Activated naive CD4-positive, alpha-beta T cell (primary cell): Measurements from ENCODE around the gene TEDC1.

ENCODE experiments used
- DNase-seq, 4 experiments: peaks; one replicate each; lab custom pipeline; 2025; lab: John Stamatoyannopoulos, UW

Gene TEDC1

DNA sequence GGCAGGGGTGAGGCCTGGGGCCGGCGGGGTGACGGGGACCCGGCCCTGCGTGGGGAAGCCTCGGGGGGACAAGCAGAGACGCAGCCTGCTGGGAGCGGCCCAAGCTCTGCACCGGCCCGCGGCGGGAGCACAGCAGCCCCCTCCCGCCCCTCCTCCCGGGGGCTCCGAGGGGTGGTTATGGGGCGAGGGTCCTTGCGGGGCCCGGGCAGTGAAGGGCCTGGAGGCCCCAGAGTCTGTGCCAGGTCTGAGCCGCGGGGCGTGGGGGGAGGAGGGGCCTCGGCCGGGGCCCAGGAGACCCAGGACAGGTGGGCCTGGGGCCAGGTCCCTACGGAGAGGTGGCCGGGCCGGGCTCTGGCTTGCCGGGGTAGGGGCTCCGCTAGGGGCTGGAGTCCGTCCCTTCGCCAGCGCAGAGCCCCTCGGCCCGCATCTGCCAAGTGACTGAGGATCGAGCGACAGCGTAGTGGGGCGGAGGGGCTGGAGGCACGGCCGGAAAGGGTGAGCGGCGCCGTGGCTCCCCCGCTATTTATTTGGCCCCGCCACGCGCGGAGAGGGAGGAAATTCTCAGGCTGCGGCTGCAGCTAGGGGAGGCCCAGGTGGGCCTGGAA, 35.8 kb downstream of the TEDC1 start:
- DNase-seq = no peak

DNA sequence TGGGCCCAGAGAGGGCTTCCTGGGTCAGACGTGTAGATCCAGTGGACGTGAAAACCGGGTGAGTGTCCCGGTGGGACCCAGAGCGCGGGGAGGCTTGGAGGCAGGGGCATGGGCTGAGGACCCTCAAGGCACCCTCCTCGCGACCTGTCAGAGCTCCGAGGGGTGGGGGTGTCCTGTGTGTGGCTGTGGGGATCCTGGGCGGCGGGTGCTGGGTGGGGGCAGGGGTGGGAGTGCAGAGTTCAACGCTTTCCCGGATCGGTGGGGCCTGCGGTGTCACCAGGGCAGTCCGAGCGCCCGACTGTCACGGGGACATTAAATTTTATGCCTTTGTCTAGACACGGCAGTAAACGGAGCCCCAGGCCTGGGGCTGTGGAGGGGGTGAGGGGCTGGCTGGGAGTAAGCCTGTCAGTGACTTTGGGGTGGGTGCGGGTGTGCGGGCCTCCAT, 36.4 kb downstream of the TEDC1 start:
- no peak for DNase-seq

DNA sequence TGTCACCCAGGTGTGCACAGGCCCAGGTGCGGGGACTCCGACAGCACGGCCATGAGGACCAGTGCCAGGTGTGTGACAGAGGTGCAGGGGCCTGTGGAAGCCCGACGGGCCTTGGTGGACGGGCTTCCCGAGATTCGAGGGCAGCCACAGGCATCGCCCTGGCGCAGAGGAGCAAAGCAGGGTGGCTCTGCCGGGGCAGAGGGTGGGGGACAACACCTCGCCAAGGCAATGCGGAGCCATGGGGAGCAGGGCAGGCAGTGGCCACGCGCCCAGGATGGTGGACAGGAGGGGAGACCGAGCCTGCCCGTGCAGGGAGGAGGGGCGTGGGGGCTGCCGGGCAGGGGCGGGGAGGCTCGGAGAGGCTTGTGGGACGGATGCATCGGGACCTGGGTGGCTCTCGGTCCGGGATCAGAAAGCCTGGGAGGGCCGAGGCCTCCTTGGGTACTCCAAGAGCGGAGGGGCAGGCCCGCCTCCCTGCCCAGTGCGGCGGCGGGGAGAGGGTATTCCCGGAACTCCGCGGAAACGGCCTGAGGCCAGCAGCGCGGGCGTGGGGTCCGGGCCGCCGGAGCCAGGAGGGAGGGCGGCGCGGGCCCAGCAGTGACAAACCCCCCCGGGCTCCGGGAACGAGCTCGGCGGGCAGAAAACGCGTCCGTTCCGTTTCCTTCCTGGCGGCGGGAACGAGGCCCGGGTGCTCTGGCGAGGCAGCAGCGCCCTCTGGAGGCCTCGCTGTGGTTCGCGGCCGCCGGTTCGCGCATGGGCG, 37.0 kb downstream of the TEDC1 start:
- peak; percentile 61 to 75 (median 71) for DNase-seq

DNA sequence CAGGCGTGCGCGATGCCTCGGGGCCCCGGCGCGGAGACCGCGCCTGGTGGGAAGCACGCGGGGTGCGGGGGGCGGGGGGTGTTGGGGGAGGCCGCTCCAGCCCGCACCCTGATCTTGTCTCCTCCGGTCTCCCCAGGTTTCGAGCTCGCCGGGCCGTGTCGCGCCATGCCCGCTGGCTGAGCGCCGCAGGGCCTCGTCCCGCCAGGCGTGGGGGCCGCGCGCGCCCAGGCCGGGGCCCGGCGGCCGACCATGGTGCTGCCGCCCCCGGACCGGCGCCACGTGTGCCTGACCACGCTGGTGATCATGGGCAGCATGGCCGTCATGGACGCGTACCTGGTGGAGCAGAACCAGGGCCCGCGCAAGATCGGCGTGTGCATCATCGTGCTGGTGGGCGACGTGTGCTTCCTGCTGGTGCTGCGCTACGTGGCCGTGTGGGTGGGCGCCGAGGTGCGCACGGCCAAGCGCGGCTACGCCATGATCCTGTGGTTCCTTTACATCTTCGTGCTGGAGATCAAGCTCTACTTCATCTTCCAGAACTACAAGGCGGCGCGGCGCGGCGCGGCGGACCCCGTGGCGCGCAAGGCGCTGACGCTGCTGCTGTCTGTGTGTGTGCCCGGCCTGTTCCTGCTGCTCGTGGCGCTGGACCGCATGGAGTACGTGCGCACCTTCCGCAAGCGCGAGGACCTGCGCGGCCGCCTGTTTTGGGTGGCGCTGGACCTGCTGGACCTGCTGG, 37.7 kb downstream of the TEDC1 start:
- DNase-seq = peak in 1 of 4 experiments; percentile 34

DNA sequence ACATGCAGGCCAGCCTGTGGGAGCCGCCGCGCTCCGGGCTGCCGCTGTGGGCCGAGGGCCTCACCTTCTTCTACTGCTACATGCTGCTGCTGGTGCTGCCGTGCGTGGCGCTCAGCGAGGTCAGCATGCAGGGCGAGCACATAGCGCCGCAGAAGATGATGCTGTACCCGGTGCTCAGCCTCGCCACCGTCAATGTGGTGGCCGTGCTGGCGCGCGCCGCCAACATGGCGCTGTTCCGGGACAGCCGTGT, 38.2 kb downstream of the TEDC1 start:
- no peak for DNase-seq

DNA sequence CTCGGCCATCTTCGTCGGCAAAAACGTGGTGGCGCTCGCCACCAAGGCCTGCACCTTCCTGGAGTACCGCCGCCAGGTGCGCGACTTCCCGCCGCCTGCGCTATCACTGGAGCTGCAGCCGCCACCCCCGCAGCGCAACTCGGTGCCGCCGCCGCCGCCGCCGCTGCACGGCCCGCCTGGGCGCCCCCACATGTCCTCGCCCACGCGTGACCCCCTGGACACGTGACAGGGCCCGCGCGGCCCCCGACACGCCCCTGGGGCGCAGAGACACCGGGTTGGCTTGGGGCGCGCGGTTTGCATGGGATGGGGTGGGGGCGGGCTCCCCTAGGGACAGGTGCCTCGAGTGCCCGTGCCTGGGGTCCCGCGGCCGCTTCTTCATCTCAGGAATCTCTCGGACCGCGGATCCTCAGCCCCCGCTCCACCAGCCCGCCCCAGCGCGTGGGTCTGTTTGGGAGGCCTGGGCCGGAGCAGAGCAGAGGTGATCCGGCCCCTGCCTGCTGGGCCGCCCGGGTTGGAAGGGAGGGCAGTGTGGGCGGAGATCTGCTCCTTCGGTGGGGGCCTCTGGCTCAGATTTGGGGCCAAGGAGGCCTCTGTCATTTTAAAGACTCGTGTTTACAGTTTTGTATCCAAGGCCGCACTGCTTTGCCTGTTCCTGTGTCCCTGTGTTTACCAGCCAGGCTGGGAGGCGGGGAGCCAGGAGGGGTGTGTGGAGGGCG, 38.7 kb downstream of the TEDC1 start:
- no peak for DNase-seq

DNA sequence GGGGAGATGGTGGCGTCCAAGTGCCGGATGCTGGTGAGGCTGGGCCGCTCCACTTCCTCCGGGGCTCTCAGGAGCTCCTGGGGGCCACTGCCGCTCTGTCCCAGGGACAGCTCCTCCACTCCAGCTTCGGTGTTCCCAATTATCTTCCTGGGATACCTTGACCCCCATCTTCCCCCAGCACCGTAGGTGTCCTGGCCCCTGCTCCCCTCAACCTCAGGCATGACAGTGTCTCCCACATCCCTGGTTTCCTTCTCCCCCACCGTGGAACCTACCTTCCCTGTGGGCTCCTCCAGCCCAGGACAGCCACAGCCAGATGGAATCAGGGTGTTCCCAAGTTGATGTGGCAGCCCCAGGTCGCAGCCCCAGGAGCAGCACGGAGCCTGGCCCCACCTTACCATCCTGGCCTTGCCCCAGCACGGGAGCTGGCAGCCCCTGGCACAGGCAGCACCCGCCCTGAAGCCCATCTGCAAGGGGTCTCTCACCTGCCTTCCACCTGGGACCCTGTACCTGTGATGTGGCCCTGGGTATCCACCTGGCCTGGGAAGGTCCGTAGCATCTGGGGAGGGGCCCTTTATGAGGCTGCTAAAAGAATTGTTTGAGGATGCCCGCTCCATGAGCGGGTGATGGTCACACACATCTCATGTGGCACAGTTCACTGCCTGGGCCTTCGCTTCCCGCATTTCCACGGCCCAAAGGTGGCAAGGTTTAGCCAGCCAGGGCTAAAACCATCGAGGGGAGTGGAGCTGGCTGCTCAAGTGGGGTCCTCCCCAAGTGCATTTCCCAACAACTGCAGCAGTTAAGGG, 39.4 kb downstream of the TEDC1 start:
- no peak for DNase-seq

DNA sequence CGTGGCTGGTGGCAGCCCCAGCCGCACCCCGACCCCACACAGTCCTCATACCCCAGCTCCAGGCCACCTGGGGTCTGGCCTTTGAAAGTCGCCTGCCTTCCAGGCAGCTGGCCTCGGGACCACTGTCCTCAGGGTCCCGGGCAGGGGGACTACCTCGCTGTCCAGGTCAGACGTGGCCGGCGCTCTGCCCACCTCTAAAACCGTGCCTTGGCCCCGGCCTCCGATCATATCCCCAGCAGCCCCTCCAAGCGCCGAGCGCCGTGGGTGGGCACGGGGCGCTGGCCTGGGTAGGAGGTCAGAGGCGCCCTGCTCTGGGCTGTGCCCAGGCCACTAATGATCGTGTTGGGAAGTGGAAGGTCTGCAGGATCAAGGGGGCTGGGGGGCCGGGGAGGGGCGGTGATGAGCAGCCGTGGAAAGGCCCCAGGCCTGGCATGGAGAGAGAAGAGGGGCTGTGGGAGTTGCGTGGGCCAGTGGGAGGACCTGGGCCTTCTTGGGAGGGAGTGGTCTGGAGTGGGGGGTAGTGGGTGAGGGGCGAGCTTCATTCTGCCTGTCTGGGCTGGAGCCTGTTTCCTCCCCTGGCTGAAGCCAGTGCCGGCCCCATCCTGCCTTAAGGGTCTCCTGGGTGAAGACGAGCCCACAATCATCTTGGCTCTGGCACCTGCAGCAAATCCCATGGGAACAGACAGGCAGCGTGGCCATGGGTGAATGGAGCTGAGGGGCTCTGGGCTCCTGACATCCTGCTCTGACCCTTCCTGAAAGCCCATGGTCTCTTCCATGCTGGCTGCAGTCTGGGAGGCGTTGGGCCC, 40.2 kb downstream of the TEDC1 start:
- DNase-seq = no peak

DNA sequence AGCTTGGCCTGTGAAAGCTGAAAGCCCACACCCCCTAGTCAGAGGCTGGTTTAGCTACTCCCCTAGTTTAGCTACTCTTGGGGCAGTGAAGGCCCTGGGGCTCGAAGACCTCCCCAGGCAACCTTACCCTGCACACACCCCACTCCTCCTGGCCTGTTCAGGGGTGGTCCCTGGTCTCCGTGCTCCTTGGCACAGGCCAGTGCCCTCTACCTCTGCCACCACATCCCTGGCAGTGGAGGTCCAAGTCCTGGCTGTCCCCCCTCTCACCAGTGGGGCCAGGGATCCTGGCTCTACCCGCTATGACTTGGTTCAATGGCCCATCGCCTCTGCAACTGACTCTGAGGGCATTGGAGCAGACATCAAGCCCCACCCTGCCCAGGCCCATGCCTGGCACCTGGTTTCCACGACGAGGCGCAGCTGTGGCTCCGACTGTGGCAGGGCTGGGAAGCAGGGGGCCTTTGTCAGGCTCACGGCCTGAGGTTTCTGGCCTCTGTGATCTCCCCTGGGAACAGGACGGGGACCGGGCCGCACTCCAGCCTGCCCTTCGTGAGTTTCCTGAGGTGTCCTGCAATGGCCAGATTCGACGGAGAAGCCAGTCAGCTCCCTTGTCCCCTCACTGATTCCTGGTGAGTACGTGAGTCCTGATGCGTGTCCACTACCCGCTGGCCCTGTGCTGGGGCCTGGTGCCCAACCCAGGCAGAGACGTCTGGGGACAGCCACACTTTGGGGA, 41.0 kb downstream of the TEDC1 start:
- no peak for DNase-seq

DNA sequence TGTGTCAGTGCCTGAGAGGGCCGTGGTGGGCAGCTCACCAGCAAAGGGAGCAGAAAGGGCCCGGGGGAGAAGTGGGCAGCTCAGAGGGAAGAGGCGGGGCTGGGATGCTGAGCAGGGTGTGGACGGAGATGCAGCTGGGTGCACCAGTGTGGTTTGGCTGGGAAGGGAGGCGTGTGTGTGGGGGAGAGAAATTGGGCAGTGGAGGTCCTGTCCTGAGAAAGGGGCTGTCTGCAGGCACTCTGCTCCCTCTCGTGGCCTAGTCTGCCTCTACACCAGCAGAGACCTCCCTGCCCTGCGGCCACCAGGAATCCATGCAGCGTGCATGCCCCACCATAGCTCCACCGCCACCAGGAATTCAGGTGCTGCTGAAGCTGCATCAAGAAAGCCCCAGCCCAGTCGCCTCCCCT, 41.7 kb downstream of the TEDC1 start:
- DNase-seq = no peak

DNA sequence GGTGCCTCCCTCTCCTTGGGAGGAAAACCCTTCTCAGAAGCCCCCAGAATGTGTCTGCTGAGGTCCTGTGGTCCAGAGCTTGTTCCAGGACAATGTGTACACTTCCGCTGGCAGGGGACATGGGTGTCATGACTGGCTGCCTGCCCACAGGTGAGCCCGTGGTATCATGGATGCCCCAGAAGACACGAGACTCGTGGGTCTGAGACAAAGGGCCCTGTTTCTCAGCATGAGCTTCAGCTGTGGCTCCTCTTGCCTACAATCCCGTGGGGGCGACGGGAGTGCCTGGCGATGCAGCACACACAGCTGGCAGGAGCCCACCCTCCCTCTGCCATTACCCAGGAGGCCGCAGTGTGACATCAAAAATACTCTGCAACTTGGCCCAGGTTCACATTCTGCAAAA, 42.3 kb downstream of the TEDC1 start:
- no peak for DNase-seq

DNA sequence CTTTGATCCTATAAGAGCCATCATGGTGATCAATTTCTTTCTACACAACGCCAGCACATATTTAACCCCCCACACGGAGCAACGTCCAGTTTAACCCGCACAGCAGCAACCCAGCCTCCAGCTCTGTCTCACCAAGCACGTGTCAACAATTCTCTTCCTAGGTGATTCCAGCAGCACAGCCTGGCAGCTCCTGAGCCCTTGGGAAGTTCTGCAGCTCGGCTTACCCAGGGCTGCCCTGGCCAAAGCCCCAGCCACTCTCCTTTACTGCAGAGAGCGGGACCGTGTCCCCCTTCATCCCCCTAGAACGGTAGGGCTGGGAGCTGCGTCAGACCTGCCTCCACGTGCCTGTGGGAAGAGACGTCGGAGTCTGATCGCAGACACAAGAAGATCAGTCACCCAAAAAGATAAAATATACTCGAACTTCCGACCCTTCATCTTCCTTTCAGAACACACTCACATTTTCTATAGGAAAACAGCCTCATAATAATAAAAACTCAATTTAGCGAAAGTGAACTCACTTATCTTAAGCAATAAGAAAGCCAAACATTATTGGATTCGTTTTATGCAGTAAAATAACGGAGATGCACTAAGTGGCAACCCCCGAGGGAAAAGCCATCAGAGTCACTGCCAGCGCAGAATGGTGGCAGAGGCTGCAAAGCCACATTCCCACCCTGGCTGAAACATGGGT, 42.9 kb downstream of the TEDC1 start:
- no peak for DNase-seq

DNA sequence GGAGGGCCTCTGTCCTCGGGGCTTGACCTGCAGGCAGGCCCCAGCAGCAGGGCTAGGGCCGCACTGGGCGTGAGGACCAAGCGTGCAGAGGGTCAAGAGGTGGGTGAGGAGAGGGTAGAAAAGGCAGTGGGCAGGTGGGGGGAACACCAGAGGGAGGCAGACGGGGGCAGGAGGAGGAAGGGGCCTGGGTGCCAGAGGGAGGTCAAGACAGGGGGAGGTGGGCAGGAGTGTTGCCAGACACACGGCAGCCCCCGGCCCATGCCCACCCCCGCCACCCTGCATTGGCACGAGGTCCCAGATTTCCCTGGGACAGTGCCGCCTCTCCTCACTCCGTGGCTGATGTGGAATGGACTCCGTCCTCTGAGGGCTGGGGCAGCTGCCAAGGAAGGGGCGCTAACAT, 43.5 kb downstream of the TEDC1 start:
- DNase-seq = no peak

DNA sequence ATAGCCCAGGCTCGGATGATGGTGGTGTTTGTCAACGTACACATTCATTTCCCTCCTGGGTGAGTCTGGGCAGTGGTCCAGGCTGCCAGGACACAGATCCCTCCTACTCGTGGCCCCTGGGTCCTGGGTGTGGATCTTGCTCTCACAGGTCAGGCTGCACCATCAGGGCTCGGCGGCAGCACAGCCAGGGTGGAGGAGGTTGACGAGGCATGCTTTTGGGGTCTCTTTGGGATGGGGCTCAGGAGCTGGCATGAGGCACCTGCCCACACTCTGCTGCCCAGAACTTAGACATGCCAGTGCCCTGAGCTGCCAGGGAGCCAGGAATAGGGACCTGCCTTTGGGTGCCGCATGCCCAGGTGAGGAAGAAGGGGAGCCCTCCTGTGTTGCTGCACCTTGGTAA, 45.0 kb downstream of the TEDC1 start:
- DNase-seq = no peak

DNA sequence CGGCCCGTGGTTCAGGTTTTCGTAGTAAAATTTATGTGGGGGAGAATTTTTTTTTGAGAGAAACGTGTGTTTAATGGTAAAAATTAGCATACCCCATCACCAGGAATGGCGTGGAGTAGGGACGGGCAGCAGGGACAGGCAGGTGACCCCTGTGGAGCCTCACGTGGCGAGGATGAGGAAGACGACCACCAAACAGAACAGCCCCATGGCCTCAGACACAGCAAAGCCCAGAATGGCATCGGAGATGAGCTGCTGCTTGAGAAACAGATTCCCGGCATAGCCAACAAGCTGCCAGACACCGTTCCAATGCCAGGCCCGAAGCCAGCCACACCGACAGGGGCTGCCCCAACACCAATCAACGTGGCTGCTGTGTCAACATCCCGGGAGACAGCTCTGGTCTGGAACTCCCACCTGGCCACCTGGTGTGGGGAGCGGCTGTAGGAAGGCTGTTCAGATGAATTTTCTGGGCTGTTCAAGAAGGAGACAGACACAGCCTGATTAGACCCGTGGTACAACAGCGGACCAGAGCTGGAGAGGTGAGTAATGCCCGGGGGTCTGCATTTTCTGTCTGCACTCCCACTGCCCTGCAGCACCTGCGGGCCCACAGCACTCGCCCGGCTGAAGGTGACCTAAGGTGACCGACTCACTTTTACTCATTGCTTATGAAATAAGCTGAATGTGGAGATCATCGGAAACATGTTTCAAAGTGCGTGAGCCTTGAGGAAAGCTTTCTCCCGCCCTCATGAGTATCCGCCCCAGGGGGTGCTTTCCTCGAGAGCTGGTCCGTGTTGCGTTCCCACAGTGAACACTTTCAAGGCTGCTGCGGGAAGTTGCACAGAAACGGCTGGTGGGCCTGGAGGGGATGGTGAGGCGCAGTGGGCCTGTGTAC, 45.9 kb downstream of the TEDC1 start:
- no peak for DNase-seq

DNA sequence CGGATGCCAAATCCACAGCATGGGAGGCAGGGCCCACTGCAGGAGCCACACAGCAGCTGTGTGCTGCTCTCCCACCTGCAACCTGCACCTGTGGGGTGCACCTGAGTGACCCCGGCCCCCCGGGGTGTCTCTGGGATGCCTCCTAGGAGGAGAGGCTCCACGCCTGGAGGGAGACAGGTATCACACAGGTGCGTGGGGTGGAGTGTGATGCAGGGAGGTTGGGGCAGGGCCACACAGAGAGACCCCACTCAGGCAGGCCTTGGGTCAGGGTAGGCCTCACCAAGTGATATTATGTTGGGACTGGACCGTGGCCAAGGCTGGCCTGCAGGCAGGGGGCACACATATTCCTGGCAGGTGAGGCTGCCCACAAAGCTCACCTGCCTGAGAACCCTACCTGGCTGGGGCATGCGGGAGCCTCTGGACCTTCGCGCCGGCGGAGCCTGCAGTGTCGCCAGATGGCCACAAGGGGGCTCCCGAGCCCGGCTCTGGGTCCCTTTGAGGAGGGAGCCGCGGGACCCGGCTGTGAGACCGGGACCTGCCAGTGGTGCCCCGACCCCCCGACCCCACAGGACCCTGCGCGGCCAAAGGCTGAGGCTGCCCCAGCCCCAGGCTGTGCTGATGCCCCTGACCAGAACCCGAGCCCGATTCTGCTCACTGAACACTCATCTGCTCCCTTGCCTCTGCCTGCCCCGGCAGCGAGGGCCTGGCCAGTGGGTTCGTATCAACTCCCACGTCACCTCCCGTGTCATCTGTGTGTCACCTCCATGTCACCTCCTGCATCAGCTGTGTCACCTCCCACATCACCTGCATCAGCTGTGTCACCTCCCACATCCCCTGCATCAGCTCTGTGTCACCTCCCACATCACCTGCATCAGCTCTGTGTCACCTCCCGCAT, 46.8 kb downstream of the TEDC1 start:
- DNase-seq = peak; percentile 52 to 70 (median 62)

DNA sequence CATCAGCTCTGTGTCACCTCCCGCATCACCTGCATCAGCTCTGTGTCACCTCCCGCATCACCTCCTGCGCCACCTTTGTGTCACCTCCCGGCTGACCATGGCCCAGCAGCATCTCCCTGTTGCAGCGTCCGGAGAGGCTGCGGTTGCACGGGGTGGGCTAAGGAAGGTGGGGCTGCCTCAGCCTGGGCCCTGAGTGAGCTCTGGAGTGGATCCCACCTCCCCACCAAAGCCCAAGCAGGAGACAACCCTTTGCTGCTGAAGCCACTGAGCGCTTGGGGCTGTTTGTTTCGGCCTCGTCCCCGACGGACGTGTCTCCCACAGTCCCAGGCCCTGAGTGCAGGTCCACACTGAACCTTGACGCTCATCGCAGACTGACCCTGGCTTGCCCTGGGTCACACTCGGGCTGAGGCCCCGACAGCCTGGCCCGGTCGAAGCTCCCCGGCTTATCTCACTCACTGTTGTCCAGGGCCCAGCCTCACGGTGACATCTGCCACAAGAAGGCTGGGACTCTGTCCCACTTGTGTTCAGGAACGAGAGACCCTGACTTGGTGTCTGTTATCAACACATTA, 47.5 kb downstream of the TEDC1 start:
- no peak for DNase-seq
